ENCODE data around the gene DGKB. TPM values are rescaled to one million over a fixed set of nuclear protein-coding genes. Genes with fewer than 3 reads are reported as not detected.
"Not testable (repeated sequence)": the region's sequence is repeated elsewhere in the genome, so short reads cannot be mapped to it uniquely, and the experiment has no call there.

Gene DGKB
- total RNA-seq, 1 experiment from 2014 or later: not detected

DNA sequence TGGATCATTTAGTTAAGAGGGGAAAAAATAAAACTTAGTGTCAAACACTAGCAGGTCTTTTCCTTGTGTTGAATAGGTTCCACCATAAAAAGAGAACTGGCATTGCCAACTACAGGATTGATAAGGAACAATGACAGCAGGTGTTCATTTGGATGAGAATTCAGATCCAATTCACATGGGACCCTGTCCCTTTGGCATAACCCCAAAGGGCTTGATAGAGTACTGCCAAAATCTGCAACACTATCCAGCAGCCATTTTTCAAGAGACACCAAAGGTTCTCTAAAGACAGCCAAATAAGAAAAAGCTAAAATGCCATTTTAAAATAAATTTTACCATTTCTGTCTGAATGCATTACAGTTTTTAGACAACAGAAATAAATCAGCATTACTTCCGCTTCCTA is 422.3 kb downstream of the DGKB start:
- no peak overlapping the region for H3K27ac ChIP-seq (ENCODE audit: low read length)
- H3K9me3 ChIP-seq (ENCODE audit: control insufficient read depth, insufficient read depth, low read depth, low read length): peaks cover 8% of the 10 kb centered on the region; the same call in 1 of the 2 replicates
- in situ Hi-C loops (cut with HindIII; ENCODE audit: low pct_unique_long_range_greater_than_20kb, low sequenced_read_pairs): no loop called here
- H3K4me3 ChIP-seq (ENCODE audit: low read depth in 2 of 2, low read length in 2 of 2): no peak overlapping the region
- intact Hi-C loops (cut with micrococcal nuclease; ENCODE audit: unreplicated experiment): no loop called here
- H3K4me1 ChIP-seq (ENCODE audit: control insufficient read depth, insufficient read depth, low read length): no peaks in the 10 kb centered on the region
- no peaks in the 10 kb centered on the region for H3K27me3 ChIP-seq (ENCODE audit: control insufficient read depth, insufficient read depth, low read length)
- no TSS peak for BruUV-seq (replicated peaks)
- CTCF ChIA-PET: no interaction called here
- POLR2A ChIA-PET: no interaction called here
- DNase-seq (ENCODE audit: low read depth, low spot score) (no peak), ATAC-seq (no peak)
- H3K36me3 ChIP-seq (ENCODE audit: control insufficient read depth, insufficient read depth, low read length): no peaks in the 10 kb centered on the region
- TF ChIP-seq, protein P1, sequence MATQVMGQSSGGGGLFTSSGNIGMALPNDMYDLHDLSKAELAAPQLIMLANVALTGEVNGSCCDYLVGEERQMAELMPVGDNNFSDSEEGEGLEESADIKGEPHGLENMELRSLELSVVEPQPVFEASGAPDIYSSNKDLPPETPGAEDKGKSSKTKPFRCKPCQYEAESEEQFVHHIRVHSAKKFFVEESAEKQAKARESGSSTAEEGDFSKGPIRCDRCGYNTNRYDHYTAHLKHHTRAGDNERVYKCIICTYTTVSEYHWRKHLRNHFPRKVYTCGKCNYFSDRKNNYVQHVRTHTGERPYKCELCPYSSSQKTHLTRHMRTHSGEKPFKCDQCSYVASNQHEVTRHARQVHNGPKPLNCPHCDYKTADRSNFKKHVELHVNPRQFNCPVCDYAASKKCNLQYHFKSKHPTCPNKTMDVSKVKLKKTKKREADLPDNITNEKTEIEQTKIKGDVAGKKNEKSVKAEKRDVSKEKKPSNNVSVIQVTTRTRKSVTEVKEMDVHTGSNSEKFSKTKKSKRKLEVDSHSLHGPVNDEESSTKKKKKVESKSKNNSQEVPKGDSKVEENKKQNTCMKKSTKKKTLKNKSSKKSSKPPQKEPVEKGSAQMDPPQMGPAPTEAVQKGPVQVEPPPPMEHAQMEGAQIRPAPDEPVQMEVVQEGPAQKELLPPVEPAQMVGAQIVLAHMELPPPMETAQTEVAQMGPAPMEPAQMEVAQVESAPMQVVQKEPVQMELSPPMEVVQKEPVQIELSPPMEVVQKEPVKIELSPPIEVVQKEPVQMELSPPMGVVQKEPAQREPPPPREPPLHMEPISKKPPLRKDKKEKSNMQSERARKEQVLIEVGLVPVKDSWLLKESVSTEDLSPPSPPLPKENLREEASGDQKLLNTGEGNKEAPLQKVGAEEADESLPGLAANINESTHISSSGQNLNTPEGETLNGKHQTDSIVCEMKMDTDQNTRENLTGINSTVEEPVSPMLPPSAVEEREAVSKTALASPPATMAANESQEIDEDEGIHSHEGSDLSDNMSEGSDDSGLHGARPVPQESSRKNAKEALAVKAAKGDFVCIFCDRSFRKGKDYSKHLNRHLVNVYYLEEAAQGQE (IDR thresholded peaks at IDR 0.05; ENCODE audit: insufficient read depth in 1 of 2, low read depth in 2 of 2, low read length in 1 of 2): no peak
- TF ChIP-seq TCF7L2 (IDR thresholded peaks at IDR 0.05; ENCODE audit: low read depth, low read length) (no peak), SIN3A (IDR thresholded peaks at IDR 0.05; ENCODE audit: borderline replicate concordance, insufficient read depth, low read depth, low read length) (no peak), POLR2AphosphoS5 (IDR thresholded peaks at IDR 0.05; ENCODE audit: low read depth, low read length) (no peak)
- TF ChIP-seq, protein P2, sequence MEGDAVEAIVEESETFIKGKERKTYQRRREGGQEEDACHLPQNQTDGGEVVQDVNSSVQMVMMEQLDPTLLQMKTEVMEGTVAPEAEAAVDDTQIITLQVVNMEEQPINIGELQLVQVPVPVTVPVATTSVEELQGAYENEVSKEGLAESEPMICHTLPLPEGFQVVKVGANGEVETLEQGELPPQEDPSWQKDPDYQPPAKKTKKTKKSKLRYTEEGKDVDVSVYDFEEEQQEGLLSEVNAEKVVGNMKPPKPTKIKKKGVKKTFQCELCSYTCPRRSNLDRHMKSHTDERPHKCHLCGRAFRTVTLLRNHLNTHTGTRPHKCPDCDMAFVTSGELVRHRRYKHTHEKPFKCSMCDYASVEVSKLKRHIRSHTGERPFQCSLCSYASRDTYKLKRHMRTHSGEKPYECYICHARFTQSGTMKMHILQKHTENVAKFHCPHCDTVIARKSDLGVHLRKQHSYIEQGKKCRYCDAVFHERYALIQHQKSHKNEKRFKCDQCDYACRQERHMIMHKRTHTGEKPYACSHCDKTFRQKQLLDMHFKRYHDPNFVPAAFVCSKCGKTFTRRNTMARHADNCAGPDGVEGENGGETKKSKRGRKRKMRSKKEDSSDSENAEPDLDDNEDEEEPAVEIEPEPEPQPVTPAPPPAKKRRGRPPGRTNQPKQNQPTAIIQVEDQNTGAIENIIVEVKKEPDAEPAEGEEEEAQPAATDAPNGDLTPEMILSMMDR (IDR thresholded peaks at IDR 0.05): no peak

DNA sequence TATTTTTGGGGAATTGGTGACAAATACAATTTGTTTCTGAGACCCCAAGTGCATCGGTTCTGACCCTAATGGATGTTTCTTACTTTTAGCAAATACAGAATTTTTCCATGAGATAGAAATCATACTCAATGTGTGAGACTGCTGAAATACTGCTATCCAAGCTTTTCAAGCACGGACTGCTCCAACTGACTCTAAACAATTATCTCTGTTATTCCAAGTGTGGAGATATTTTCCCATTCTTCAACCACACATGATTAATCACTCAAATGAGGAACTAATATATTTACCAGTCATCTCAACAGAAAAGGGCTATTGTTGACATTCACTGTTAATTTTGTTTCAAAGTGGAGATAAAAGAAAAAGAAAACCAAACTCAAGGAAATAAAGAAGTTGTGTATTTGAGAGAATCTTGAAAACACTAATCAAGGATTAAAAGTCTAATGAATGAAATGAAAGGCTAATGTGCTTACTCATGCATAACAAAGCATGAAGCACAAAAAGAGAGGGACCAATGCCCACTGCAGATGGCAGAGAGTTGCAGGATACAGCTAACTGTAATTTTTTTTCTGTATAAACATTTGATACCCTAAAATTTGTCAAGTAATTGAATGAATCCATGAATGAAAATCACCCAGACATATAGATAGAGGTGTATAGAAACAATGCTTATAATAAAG is 423.6 kb downstream of the DGKB start:
- ChIA-PET CTCF (no interaction called here), POLR2A (no interaction called here)
- TF ChIP-seq, protein P2 (IDR thresholded peaks at IDR 0.05): no peak
- TF ChIP-seq, protein P1 (IDR thresholded peaks at IDR 0.05; ENCODE audit: insufficient read depth in 1 of 2, low read depth in 2 of 2, low read length in 1 of 2): no peak
- H3K4me3 ChIP-seq (ENCODE audit: low read depth in 2 of 2, low read length in 2 of 2): no peak overlapping the region
- intact Hi-C loops (cut with micrococcal nuclease; ENCODE audit: unreplicated experiment): no loop called here
- H3K27ac ChIP-seq (ENCODE audit: low read length): no peak overlapping the region
- H3K27me3 ChIP-seq (ENCODE audit: control insufficient read depth, insufficient read depth, low read length): no peaks in the 10 kb centered on the region
- H3K9me3 ChIP-seq (ENCODE audit: control insufficient read depth, insufficient read depth, low read depth, low read length): peaks cover 10% of the 10 kb centered on the region; the same call in 1 of the 2 replicates
- DNase-seq (ENCODE audit: low read depth, low spot score): no peak
- in situ Hi-C loops (cut with HindIII; ENCODE audit: low pct_unique_long_range_greater_than_20kb, low sequenced_read_pairs): no loop called here
- no peaks in the 10 kb centered on the region for H3K36me3 ChIP-seq (ENCODE audit: control insufficient read depth, insufficient read depth, low read length)
- H3K4me1 ChIP-seq (ENCODE audit: control insufficient read depth, insufficient read depth, low read length): no peaks in the 10 kb centered on the region
- no peak for ATAC-seq
- no TSS peak for BruUV-seq (replicated peaks)

DNA sequence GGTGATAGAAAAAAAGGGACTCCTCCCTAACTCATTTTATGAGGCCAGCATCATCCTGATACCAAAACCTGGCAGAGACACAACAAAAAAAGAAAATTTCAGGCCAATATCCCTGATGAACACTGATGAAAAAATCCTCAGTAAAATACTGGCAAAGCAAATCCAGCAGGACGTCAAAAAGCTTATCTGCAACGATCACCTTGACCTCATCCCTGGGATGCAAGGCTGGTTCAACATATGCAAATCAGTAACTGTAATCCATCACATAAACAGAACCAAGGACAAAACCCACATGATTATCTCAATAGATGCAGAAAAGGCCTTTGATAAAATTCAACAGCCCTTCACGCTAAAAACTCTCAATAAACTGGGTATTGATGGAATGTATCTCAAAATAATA is 440.8 kb downstream of the DGKB start:
- DNase-seq (ENCODE audit: low read depth, low spot score); ATAC-seq; H3K36me3 ChIP-seq (ENCODE audit: control insufficient read depth, insufficient read depth, low read length); in situ Hi-C loops (cut with HindIII; ENCODE audit: low pct_unique_long_range_greater_than_20kb, low sequenced_read_pairs); H3K9me3 ChIP-seq (ENCODE audit: control insufficient read depth, insufficient read depth, low read depth, low read length); H3K27me3 ChIP-seq (ENCODE audit: control insufficient read depth, insufficient read depth, low read length); H3K27ac ChIP-seq (ENCODE audit: low read length); CTCF ChIA-PET; BruUV-seq (replicated peaks); H3K4me3 ChIP-seq (ENCODE audit: low read depth in 2 of 2, low read length in 2 of 2); POLR2A ChIA-PET; intact Hi-C loops (cut with micrococcal nuclease; ENCODE audit: unreplicated experiment); H3K4me1 ChIP-seq (ENCODE audit: control insufficient read depth, insufficient read depth, low read length): not testable (repeated sequence)

DNA sequence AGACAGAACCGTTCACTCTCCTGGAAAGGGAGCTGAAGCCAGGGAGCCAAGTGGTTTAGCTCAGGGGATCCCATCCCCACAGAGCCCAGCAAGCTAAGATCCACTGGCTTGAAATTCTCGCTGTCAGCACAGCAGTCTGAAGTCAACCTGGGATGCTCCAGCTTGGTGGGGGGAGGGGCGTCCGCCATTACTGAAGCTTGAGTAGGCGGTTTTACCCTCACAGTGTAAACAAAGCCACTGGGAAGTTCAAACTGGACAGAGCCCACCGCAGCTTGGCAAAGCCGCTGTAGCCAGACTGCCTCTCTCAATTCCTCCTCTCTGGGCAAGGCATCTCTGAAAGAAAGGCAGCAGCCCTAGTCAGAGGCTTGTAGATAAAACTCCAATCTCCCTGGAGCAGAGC is 443.7 kb downstream of the DGKB start:
- DNase-seq (ENCODE audit: low read depth, low spot score); POLR2A ChIA-PET; H3K27me3 ChIP-seq (ENCODE audit: control insufficient read depth, insufficient read depth, low read length); CTCF ChIA-PET; H3K4me3 ChIP-seq (ENCODE audit: low read depth in 2 of 2, low read length in 2 of 2); H3K4me1 ChIP-seq (ENCODE audit: control insufficient read depth, insufficient read depth, low read length); H3K27ac ChIP-seq (ENCODE audit: low read length); H3K9me3 ChIP-seq (ENCODE audit: control insufficient read depth, insufficient read depth, low read depth, low read length); H3K36me3 ChIP-seq (ENCODE audit: control insufficient read depth, insufficient read depth, low read length); ATAC-seq; in situ Hi-C loops (cut with HindIII; ENCODE audit: low pct_unique_long_range_greater_than_20kb, low sequenced_read_pairs); BruUV-seq (replicated peaks): not testable (repeated sequence)
- intact Hi-C loops (cut with micrococcal nuclease; ENCODE audit: unreplicated experiment): loop anchor here (5.0 kb wide), 2 partner anchors 233 to 467 kb away; no protein-coding TSS in a partner anchor
